Sigmoid colon (tissue), 7 donors: Measurements from ENCODE around the gene CCDC157. TPM values are rescaled to one million over a fixed set of nuclear protein-coding genes. Genes with fewer than 3 reads are reported as not detected.

Experiments used
- DNase-seq: peaks from one replicate; pipeline ENCODE4 v3.0.0-alpha.2; 2019
- H3K27ac ChIP-seq, 4 donors: fragments of 200-600 bp; sonication (generic); one replicate each; pipeline ENCODE4 v1.5.1; 2016 to 2019; ENCODE audit warnings: mild to moderate bottlenecking in 1 of 4
- H3K27me3 ChIP-seq, 3 donors: fragments of 200-600 bp; sonication (generic); one replicate each; pipeline ENCODE4 v1.5.1; 2019; ENCODE audit warnings: mild to moderate bottlenecking in 1 of 3
- H3K36me3 ChIP-seq, 4 donors: fragments of 200-600 bp; sonication (generic); one replicate each; pipeline ENCODE4 v1.5.1; 2016 to 2019
- H3K4me1 ChIP-seq, 4 donors: fragments of 200-600 bp; sonication (generic); one replicate each; pipeline ENCODE4 v1.5.1; 2017 to 2019
- H3K4me3 ChIP-seq, 4 donors: fragments of 200-600 bp; sonication (generic); one replicate each; pipeline ENCODE4 v1.5.1; 2017 to 2019; ENCODE audit warnings: mild to moderate bottlenecking in 2 of 4, moderate library complexity in 1 of 4
- H3K9me3 ChIP-seq, 4 donors: fragments of 200-600 bp in 3 of 4; sonication (generic) in 3 of 4; one replicate each; pipeline versions ENCODE4 v1.5.1 to v1.6.1; 2013 to 2019
- CTCF ChIP-seq, 4 experiments: fragments of 450-650 bp in 3 of 4; fragments of 200-600 bp in 1 of 4; IDR thresholded peaks; one replicate each; pipeline ENCODE4 v1.5.1; 2016 to 2019; ENCODE audit warnings: antibody characterized with exemption in 4 of 4, mild to moderate bottlenecking in 3 of 4, moderate library complexity in 2 of 4
- EP300 ChIP-seq, 4 donors: sonication (generic); formaldehyde crosslinking; IDR thresholded peaks; one replicate each; pipeline ENCODE4 v1.6.1; 2017; ENCODE audit warnings: antibody characterized with exemption in 4 of 4
- POLR2A ChIP-seq, 2 donors: fragments of 450-650 bp; IDR thresholded peaks; one replicate each; pipeline ENCODE4 v1.6.1; 2016; ENCODE audit warnings: antibody characterized with exemption in 2 of 2, mild to moderate bottlenecking in 2 of 2, moderate library complexity in 2 of 2
- POLR2AphosphoS5 ChIP-seq, 4 donors: sonication (generic); formaldehyde crosslinking; IDR thresholded peaks; one replicate each; pipeline ENCODE4 v1.6.1; 2017; ENCODE audit warnings: antibody characterized with exemption in 4 of 4
- WGBS, 2 donors: extraction: QIAGEN DNeasy Blood & Tissue Kit; methylation state at CpG; one replicate each; pipeline ENCODE4 v1.1.7; 2013; 5-methylcytosine and 5-hydroxymethylcytosine counted together
- intact Hi-C: fragments of 100-400 bp; cut with DNase I; formaldehyde crosslinking; loops from one replicate; pipeline ENCODE4 v1.15.1; 2023
- polyA plus RNA-seq, 3 donors: library from polyadenylated mRNA; stranded (reverse); fragments of 200-250 nt; gene quantifications; one replicate each; pipeline ENCODE4 v1.2.3, GENCODE V29; 2013
- total RNA-seq, 4 donors: library from RNA; depleted of rRNA; stranded (reverse); fragments of >200 nt; gene quantifications; one replicate each; pipeline ENCODE4 v1.1.0, GENCODE V29; 2016
- donor health status: healthy with polysubstance abuse.
- donor health status: Bipolar disorder and iron deficiency.
- donor health status: healthy.

CCDC157 gene
- total and polyA plus RNA-seq, 7 donors = 0.83 to 2.0 (median 1.6) TPM

DNA sequence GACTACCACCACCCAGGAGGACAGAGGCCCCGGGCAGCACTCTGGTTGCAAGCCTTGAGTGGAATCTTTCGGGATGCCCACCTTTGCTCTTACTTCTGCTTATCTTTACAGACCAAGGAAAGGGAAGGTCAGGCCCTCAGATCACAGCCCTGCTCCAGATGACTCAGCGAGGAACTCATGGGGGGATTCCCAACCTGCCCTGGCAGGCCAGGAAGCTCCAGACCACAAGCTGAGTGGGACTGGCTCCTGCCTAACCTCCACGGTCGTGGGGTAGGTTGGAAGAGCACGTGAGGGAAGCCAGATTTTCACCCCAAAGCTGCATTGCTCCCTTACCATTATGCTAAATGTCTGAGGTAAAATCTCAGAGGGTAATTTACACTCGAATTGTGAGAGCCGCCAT, 41.9 kb upstream of the CCDC157 start:
- peaks cover 0 to 4% (median under 1%) of the 10 kb centered on the region in 4 donors for H3K36me3 ChIP-seq
- intact Hi-C loops = no loop called here
- H3K4me3 ChIP-seq = no peak overlapping the region
- 63 to 88% methylated on average over 8 of the region's 8 CpGs for WGBS, 2 donors
- peak overlapping the region; percentile 1 to 51 (median 34) for H3K27ac ChIP-seq
- TF ChIP-seq EP300 (IDR thresholded peaks at IDR 0.05) = no peak
- DNase-seq = no peak
- H3K27me3 ChIP-seq = no peaks in the 10 kb centered on the region
- H3K4me1 ChIP-seq = peaks cover 0 to 90% (median 82%) of the 10 kb centered on the region in 4 donors
- no peaks in the 10 kb centered on the region for H3K9me3 ChIP-seq

DNA sequence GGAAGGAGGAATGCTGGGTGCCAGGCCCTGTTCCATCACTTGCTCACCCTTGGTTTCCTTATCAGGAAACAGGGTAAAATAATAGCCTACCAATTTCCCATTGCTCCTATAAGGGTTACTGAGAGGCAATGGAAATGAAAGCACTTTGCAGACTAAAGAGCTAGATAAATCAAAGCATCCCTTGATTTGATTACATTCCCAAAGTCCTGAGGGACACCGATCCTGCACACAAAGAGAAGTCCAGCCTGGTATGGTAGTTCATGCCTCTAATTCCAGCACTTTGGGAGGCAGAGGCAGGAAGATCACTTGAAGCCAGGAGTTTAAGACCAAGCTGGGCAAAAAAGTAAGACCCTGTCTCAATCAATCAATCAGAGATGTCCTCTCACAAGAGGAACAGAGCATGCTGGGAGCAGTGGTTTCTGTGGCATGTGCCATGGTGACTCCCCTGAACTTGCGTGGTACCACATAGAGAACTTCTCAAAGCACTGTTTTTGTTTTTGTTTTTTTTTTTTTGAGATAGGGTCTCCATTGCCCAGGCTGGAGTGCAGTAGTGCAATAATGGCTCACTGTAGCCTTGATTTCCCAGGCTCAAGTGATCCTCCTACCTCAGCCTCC, 40.7 kb upstream of the CCDC157 start:
- no peaks in the 10 kb centered on the region for H3K27me3 ChIP-seq
- DNase-seq = no peak
- no peaks in the 10 kb centered on the region for H3K9me3 ChIP-seq
- TF ChIP-seq POLR2AphosphoS5 (IDR thresholded peaks at IDR 0.05) (no peak), CTCF (IDR thresholded peaks at IDR 0.05) (no peak), EP300 (IDR thresholded peaks at IDR 0.05) (no peak), POLR2A (IDR thresholded peaks at IDR 0.05) (no peak)
- WGBS, 2 donors = 74 to 91% methylated on average over 2 of the region's 2 CpGs
- peaks cover 0 to 89% (median 80%) of the 10 kb centered on the region in 4 donors for H3K4me1 ChIP-seq
- peak overlapping the region; percentile 12 to 40 (median 30) for H3K27ac ChIP-seq
- H3K36me3 ChIP-seq = peaks cover 0 to 12% (median 2%) of the 10 kb centered on the region in 4 donors
- H3K4me3 ChIP-seq = no peak overlapping the region
- intact Hi-C loops = no loop called here

DNA sequence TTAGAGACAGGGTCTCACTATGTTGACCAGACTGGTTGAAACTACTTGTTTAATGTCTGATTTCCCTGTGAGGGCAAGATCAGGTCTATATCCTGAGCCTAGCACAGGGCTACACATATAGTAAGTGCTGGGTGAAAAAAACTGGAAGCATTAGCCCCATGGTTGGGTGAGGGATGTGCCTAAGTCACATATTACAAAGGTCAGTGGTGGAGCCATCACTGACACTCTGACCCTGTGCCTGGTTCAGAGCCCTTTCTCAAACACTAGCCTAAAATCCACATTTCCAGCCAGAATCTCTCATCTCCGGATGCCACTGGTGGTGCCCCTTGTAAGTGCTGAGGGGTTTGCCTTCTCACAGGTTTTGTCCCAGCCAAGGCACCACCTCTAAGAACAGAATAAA, 39.0 kb upstream of the CCDC157 start:
- intact Hi-C loops = no loop called here
- Histone ChIP-seq H3K4me3 (no peak overlapping the region), H3K27me3 (no peaks in the 10 kb centered on the region), H3K9me3 (no peaks in the 10 kb centered on the region), H3K27ac (no peak overlapping the region), H3K4me1 (peaks cover 0 to 88% (median 77%) of the 10 kb centered on the region in 4 donors), H3K36me3 (peaks cover 0 to 12% (median 2%) of the 10 kb centered on the region in 4 donors)
- WGBS, 2 donors = 98 to 100% methylated on average over 1 of the region's 1 CpG
- DNase-seq = no peak
- no peak for TF ChIP-seq POLR2AphosphoS5 (IDR thresholded peaks at IDR 0.05)
- no peak for TF ChIP-seq CTCF (IDR thresholded peaks at IDR 0.05)
- no peak for TF ChIP-seq EP300 (IDR thresholded peaks at IDR 0.05)
- no peak for TF ChIP-seq POLR2A (IDR thresholded peaks at IDR 0.05)

- no peak overlapping the region for H3K4me3 ChIP-seq
- H3K9me3 ChIP-seq = no peaks in the 10 kb centered on the region
- H3K27me3 ChIP-seq = no peaks in the 10 kb centered on the region
- H3K4me1 ChIP-seq = peaks cover 0 to 90% (median 80%) of the 10 kb centered on the region in 4 donors
- TF ChIP-seq POLR2A (IDR thresholded peaks at IDR 0.05) (no peak), CTCF (IDR thresholded peaks at IDR 0.05) (no peak), EP300 (IDR thresholded peaks at IDR 0.05) (no peak), POLR2AphosphoS5 (IDR thresholded peaks at IDR 0.05) (no peak)
- 86 to 91% methylated on average over 7 of the region's 7 CpGs for WGBS, 2 donors
- peak overlapping the region in 1 of 4 donors; percentile 12 for H3K27ac ChIP-seq
- no peak for DNase-seq
- peaks cover 0 to 12% (median 2%) of the 10 kb centered on the region in 4 donors for H3K36me3 ChIP-seq
- intact Hi-C loops = no loop called here
These were observed 37.9 kb upstream of the CCDC157 start for GRCh38 chr22:30318799-30319419.

- Histone ChIP-seq H3K36me3 (peaks cover 0 to 12% (median under 1%) of the 10 kb centered on the region in 4 donors), H3K4me1 (peaks cover 0 to 91% (median 84%) of the 10 kb centered on the region in 4 donors), H3K27me3 (no peaks in the 10 kb centered on the region), H3K4me3 (no peak overlapping the region), H3K27ac (no peak overlapping the region), H3K9me3 (no peaks in the 10 kb centered on the region)
- DNase-seq = no peak
- WGBS, 2 donors = 95 to 98% methylated on average over 3 of the region's 3 CpGs
- no peak for TF ChIP-seq POLR2AphosphoS5 (IDR thresholded peaks at IDR 0.05)
- no peak for TF ChIP-seq CTCF (IDR thresholded peaks at IDR 0.05)
- no peak for TF ChIP-seq POLR2A (IDR thresholded peaks at IDR 0.05)
- no peak for TF ChIP-seq EP300 (IDR thresholded peaks at IDR 0.05)
- intact Hi-C loops = no loop called here
These were observed 36.7 kb upstream of the CCDC157 start for GRCh38 chr22:30320021-30320556.
